Measurements from ENCODE around the gene ENTPD5. TPM values are rescaled to one million over a fixed set of nuclear protein-coding genes. Genes with fewer than 3 reads are reported as not detected.

The ENTPD5 gene
- total and polyA plus RNA-seq, 2 of the 4 experiments (the other 2 are of a cell fraction), result 7.3 to 8.1 TPM

DNA sequence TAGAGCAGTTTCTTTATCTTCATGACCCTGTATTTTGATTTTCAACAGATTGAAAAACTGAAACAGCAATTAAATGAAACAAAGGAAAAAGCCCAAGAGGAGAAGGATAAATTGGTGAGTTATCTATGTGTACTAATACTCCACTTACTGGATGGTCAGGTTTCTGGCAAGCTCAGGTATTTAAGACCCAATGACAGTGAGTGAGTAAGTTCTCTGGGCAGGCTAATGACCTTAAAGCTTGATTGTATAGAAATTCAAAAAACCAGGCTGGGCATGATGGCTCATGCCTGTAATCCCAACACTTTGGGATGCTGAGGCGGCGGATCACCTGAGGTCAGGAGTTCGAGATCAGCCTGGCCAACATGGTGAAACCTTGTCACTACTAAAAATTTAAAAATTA, 10.0 kb upstream of the ENTPD5 start:
- Histone ChIP-seq H3K4ac (ENCODE audit: low read depth, low read length) (no peak overlapping the region), H3K14ac (replicated peaks; ENCODE audit: low read depth, low read length) (no peak overlapping the region), H3K23ac (ENCODE audit: low read depth, low read length) (no peak overlapping the region), H2BK15ac (ENCODE audit: low read depth, low read length) (no peak overlapping the region), H2AFZ (replicated peaks; ENCODE audit: low read length, poor library complexity) (no peak overlapping the region), H4K20me1 (ENCODE audit: insufficient read depth, low read length) (no peaks in the 10 kb centered on the region), H3K27me3 (ENCODE audit: control insufficient read depth, insufficient read depth, low read length) (no peaks in the 10 kb centered on the region), H2AK9ac (replicated peaks; ENCODE audit: low read depth, low read length, poor library complexity) (no peak overlapping the region), H2AK5ac (ENCODE audit: low read depth, low read length) (no peak overlapping the region), H3K18ac (ENCODE audit: low read depth, low read length) (no peak overlapping the region), H3K4me3 (ENCODE audit: insufficient read depth, low read depth, low read length) (no peak overlapping the region), H3K4me1 (ENCODE audit: control insufficient read depth, insufficient read depth, low read length) (no peaks in the 10 kb centered on the region), H3K27ac (ENCODE audit: insufficient read depth, low read length) (no peak overlapping the region), H2BK120ac (ENCODE audit: low read depth, low read length) (no peak overlapping the region), H2BK5ac (ENCODE audit: low read depth, low read length, poor library complexity, severe bottlenecking) (no peak overlapping the region), H3K9me1 (ENCODE audit: insufficient read depth, low read length) (no peaks in the 10 kb centered on the region), H3K9ac (ENCODE audit: low read depth, low read length) (no peak overlapping the region), H3K56ac (ENCODE audit: extremely low read depth, insufficient read depth, low read length) (no peak overlapping the region), H3K36me3 (ENCODE audit: control insufficient read depth, insufficient read depth, low read length) (no peaks in the 10 kb centered on the region), H4K91ac (ENCODE audit: insufficient read depth, low read depth, low read length) (no peak overlapping the region), H3K4me2 (ENCODE audit: low read depth, low read length) (no peak overlapping the region), H2BK20ac (ENCODE audit: low read depth, low read length) (no peak overlapping the region), H4K5ac (ENCODE audit: low read depth, low read length) (no peak overlapping the region), H3K79me1 (ENCODE audit: low read depth in 1 of 2, low read length in 2 of 2) (no peaks in the 10 kb centered on the region), H3K9me3 (ENCODE audit: control insufficient read depth, insufficient read depth, low read length) (no peaks in the 10 kb centered on the region), H4K8ac (ENCODE audit: low read depth in 2 of 2, low read length in 2 of 2) (no peak overlapping the region)
- DNase-seq (no peak), ATAC-seq (ENCODE audit: low read depth) (no peak)
- TF ChIP-seq MXI1 (IDR thresholded peaks at IDR 0.05; ENCODE audit: borderline replicate concordance, low read depth, low read length) (no peak), MAZ (IDR thresholded peaks at IDR 0.05; ENCODE audit: borderline replicate concordance, low read depth, low read length) (no peak), CEBPB (IDR thresholded peaks at IDR 0.05; ENCODE audit: low read depth, low read length) (no peak), NFE2L2 (IDR thresholded peaks at IDR 0.05; ENCODE audit: low read depth, low read length) (no peak), POLR2A (IDR thresholded peaks at IDR 0.05; ENCODE audit: low read depth, low read length) (no peak), FOS (IDR thresholded peaks at IDR 0.05; ENCODE audit: low read depth, low read length) (no peak), MAFK (IDR thresholded peaks at IDR 0.05; ENCODE audit: low read depth, low read length) (no peak), ELK1 (IDR thresholded peaks at IDR 0.05; ENCODE audit: borderline replicate concordance, low read depth, low read length) (no peak), USF2 (IDR thresholded peaks at IDR 0.05; ENCODE audit: low read depth, low read length) (no peak), BHLHE40 (IDR thresholded peaks at IDR 0.05; ENCODE audit: low read depth, low read length) (no peak), RFX5 (IDR thresholded peaks at IDR 0.05; ENCODE audit: low read depth, low read length) (no peak), SMC3 (IDR thresholded peaks at IDR 0.05; ENCODE audit: low read depth, low read length) (no peak), CHD1 (IDR thresholded peaks at IDR 0.05; ENCODE audit: low read depth, low read length) (no peak)
- TF ChIP-seq, protein P1, sequence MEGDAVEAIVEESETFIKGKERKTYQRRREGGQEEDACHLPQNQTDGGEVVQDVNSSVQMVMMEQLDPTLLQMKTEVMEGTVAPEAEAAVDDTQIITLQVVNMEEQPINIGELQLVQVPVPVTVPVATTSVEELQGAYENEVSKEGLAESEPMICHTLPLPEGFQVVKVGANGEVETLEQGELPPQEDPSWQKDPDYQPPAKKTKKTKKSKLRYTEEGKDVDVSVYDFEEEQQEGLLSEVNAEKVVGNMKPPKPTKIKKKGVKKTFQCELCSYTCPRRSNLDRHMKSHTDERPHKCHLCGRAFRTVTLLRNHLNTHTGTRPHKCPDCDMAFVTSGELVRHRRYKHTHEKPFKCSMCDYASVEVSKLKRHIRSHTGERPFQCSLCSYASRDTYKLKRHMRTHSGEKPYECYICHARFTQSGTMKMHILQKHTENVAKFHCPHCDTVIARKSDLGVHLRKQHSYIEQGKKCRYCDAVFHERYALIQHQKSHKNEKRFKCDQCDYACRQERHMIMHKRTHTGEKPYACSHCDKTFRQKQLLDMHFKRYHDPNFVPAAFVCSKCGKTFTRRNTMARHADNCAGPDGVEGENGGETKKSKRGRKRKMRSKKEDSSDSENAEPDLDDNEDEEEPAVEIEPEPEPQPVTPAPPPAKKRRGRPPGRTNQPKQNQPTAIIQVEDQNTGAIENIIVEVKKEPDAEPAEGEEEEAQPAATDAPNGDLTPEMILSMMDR (conservative IDR thresholded peaks at IDR 0.05; ENCODE audit: low read depth, low read length), result no peak
- no TSS peak for BruUV-seq (replicated peaks)
- in situ Hi-C loops (cut with MboI; ENCODE audit: low sequenced_read_pairs) (loop anchor here (25.0 kb wide), 1 partner anchor 517 kb away; no protein-coding TSS in a partner anchor), intact Hi-C loops (cut with micrococcal nuclease) (no loop called here), dilution Hi-C loops (cut with HindIII; ENCODE audit: low sequenced_read_pairs, unreplicated experiment) (no loop called here)
- ChIA-PET CTCF (no interaction called here), POLR2A (ENCODE audit: unreplicated experiment) (no interaction called here)
- WGBS, 2 experiments (ENCODE audit: extremely low coverage in 2 of 2, insufficient read length in 1 of 2), result no CpG with 5 or more reads among the region's 3 CpGs
